ENCODE results near the gene CDK1.
"Not testable (repeated sequence)": the region's sequence is repeated elsewhere in the genome, so short reads cannot be mapped to it uniquely, and the experiment has no call there.

Gene CDK1

DNA sequence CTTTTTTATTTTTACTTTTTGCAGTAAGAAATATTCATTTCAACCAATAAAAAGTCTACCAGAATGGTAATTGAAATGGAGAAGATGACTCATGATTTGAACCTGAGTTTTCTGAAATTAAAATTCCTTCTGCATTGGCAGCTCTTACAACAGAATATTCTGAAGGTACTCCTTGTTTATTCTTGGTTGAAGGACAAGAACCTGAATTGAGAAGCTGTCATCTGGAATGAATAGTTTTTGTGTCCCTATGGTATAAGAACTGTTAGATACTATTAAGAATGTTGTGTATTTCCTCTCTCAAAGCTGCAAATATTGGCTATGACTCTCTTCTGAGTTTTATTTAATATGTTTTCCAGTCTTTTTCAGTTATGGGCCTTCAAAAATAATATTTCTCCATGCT, 56.1 kb downstream of the CDK1 start:
- TF ChIP-seq, protein P1, sequence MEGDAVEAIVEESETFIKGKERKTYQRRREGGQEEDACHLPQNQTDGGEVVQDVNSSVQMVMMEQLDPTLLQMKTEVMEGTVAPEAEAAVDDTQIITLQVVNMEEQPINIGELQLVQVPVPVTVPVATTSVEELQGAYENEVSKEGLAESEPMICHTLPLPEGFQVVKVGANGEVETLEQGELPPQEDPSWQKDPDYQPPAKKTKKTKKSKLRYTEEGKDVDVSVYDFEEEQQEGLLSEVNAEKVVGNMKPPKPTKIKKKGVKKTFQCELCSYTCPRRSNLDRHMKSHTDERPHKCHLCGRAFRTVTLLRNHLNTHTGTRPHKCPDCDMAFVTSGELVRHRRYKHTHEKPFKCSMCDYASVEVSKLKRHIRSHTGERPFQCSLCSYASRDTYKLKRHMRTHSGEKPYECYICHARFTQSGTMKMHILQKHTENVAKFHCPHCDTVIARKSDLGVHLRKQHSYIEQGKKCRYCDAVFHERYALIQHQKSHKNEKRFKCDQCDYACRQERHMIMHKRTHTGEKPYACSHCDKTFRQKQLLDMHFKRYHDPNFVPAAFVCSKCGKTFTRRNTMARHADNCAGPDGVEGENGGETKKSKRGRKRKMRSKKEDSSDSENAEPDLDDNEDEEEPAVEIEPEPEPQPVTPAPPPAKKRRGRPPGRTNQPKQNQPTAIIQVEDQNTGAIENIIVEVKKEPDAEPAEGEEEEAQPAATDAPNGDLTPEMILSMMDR (IDR thresholded peaks at IDR 0.05; ENCODE audit: low read depth, low read length, missing control alignments), result no peak
- no peaks in the 10 kb centered on the region for H3K36me3 ChIP-seq (replicated peaks)
- in situ Hi-C loops (cut with HindIII; ENCODE audit: low pct_ligation_motif_present, low sequenced_read_pairs), result no loop called here

DNA sequence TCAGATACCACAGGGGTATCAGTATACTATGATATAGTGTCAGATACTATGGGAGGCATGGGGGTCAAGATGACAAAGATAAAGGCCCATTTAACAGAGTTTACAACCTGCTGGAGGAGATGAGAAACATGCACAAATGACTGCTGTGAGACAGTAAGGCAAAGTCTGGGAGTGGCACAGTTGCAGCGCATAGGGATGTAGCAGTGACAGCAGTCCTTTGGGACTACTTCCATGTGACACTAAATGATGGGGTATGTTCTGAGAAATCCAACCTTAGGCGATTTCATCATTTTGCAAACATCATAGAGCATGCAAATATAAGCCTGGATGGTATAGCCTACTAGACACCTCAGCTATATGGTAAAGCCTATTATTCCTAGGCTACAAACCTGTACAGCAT, 56.8 kb downstream of the CDK1 start:
- Histone ChIP-seq H3K27ac (no peak overlapping the region), H3K36me3 (replicated peaks) (no peaks in the 10 kb centered on the region), H3K27me3 (replicated peaks) (no peaks in the 10 kb centered on the region), H3K4me3 (ENCODE audit: low read depth, low read length) (no peak overlapping the region)
- in situ Hi-C loops (cut with HindIII; ENCODE audit: low pct_ligation_motif_present, low sequenced_read_pairs), result no loop called here
- DNase-seq, result no peak
- TF ChIP-seq, protein P1 (IDR thresholded peaks at IDR 0.05; ENCODE audit: low read depth, low read length, missing control alignments), result no peak

More for the DNA sequence above, 56.1 kb downstream of the CDK1 start:
- DNase-seq, result no peak
- H3K4me3 ChIP-seq (ENCODE audit: low read depth, low read length), result no peak overlapping the region
- no peak overlapping the region for H3K27ac ChIP-seq
- no peaks in the 10 kb centered on the region for H3K27me3 ChIP-seq (replicated peaks)

DNA sequence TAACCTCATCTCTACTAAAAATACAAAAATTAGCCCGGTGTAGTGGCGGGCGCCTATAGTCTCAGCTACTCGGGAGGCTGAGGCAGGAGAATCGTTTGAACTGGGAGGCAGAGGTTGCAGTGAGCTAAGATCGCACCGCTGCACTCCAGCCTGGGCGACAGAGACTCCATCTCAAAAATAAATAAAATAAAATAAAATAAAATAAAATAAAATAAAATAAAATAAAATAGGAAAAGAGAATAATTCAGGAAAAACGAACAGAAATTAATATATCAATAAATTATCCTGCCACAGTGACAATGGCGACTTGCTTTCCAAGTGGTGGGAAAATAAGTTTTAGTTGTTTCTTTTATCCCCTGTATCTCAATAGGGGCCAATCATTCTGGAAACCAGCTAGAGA, 62.9 kb downstream of the CDK1 start:
- in situ Hi-C loops (cut with HindIII; ENCODE audit: low pct_ligation_motif_present, low sequenced_read_pairs); H3K27me3 ChIP-seq (replicated peaks); DNase-seq; H3K27ac ChIP-seq; H3K36me3 ChIP-seq (replicated peaks); H3K4me3 ChIP-seq (ENCODE audit: low read depth, low read length): not testable (repeated sequence)

DNA sequence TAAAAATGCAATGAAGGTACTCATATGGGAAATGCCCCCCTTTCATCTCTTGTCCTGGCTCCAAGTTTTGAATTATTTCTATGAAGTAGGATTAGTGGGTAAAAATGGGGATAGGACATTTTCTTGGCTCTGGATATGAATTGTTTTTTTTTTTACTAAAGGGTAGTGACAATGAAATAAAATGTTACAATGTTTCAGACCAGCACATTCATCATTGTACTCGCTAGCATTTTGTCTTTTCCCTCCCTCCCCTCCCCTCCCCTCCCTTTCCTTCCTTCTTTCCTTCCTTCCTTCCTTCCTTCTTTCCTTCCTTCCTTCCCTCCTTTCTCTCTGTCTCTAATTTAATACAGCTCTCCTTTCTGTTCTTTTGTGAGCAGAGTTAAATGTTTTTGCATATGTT, 64.4 kb downstream of the CDK1 start:
- TF ChIP-seq, protein P1 (IDR thresholded peaks at IDR 0.05; ENCODE audit: low read depth, low read length, missing control alignments), result no peak
- Histone ChIP-seq H3K27ac (no peak overlapping the region), H3K4me3 (ENCODE audit: low read depth, low read length) (no peak overlapping the region), H3K36me3 (replicated peaks) (no peaks in the 10 kb centered on the region), H3K27me3 (replicated peaks) (no peaks in the 10 kb centered on the region)
- no peak for DNase-seq
- in situ Hi-C loops (cut with HindIII; ENCODE audit: low pct_ligation_motif_present, low sequenced_read_pairs), result no loop called here

Data from brain microvascular endothelial cell (primary cell).